Osteocyte (in vitro differentiated cells): Measurements from ENCODE around the gene ACOX3. TPM values are rescaled to one million over a fixed set of nuclear protein-coding genes. Genes with fewer than 3 reads are reported as not detected.

Experiments
- DNase-seq: peaks from one replicate; pipeline ENCODE4 v3.0.0; 2021; ENCODE audit warnings: mixed read lengths; ENCODE audit not compliant: unreplicated experiment; ENCODE audit errors: extremely low spot score
- H3K27ac Mint-ChIP-seq: one replicate; pipeline ENCODE4 v1.8.0; 2021; ENCODE audit warnings: mild to moderate bottlenecking, mixed read lengths; ENCODE audit not compliant: unreplicated experiment
- H3K27me3 Mint-ChIP-seq: one replicate; pipeline ENCODE4 v1.8.0; 2021; ENCODE audit warnings: mixed read lengths; ENCODE audit not compliant: unreplicated experiment
- H3K36me3 Mint-ChIP-seq: one replicate; pipeline ENCODE4 v1.8.0; 2021; ENCODE audit warnings: mixed read lengths; ENCODE audit not compliant: unreplicated experiment
- H3K4me1 Mint-ChIP-seq: one replicate; pipeline ENCODE4 v1.8.0; 2021; ENCODE audit warnings: mixed read lengths; ENCODE audit not compliant: unreplicated experiment
- H3K4me3 Mint-ChIP-seq: one replicate; pipeline ENCODE4 v1.8.0; 2021; ENCODE audit warnings: mild to moderate bottlenecking, moderate library complexity, mixed read lengths; ENCODE audit not compliant: unreplicated experiment
- H3K9me3 Mint-ChIP-seq: one replicate; pipeline ENCODE4 v1.8.0; 2021; ENCODE audit warnings: mixed read lengths; ENCODE audit not compliant: unreplicated experiment
- total RNA-seq: library from RNA; stranded (reverse); gene quantifications from 2 replicates; pipeline ENCODE4 v1.2.1, GENCODE V29; 2021
- TF ChIP-seq, protein P1 (sequence below): fragments of 200-600 bp; sonication (generic); IDR thresholded peaks from 2 replicates; pipeline ENCODE4 v1.5.0; 2021; ENCODE audit warnings: antibody characterized with exemption, mild to moderate bottlenecking, moderate library complexity

ACOX3 gene
- total RNA-seq, 1 donor from 2014 or later: 25.2 TPM

GRCh38 chr4:8392591-8393190, 47.8 kb downstream of the ACOX3 start:
- no peaks in the 10 kb centered on the region for H3K27me3 Mint-ChIP-seq
- TF ChIP-seq, protein P1, sequence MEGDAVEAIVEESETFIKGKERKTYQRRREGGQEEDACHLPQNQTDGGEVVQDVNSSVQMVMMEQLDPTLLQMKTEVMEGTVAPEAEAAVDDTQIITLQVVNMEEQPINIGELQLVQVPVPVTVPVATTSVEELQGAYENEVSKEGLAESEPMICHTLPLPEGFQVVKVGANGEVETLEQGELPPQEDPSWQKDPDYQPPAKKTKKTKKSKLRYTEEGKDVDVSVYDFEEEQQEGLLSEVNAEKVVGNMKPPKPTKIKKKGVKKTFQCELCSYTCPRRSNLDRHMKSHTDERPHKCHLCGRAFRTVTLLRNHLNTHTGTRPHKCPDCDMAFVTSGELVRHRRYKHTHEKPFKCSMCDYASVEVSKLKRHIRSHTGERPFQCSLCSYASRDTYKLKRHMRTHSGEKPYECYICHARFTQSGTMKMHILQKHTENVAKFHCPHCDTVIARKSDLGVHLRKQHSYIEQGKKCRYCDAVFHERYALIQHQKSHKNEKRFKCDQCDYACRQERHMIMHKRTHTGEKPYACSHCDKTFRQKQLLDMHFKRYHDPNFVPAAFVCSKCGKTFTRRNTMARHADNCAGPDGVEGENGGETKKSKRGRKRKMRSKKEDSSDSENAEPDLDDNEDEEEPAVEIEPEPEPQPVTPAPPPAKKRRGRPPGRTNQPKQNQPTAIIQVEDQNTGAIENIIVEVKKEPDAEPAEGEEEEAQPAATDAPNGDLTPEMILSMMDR: no peak
- no peak overlapping the region for H3K4me3 Mint-ChIP-seq
- H3K36me3 Mint-ChIP-seq: peaks cover 18% of the 10 kb centered on the region
- peaks cover 29% of the 10 kb centered on the region for H3K4me1 Mint-ChIP-seq
- no peaks in the 10 kb centered on the region for H3K9me3 Mint-ChIP-seq
- H3K27ac Mint-ChIP-seq: no peak overlapping the region
- DNase-seq: no peak

DNA sequence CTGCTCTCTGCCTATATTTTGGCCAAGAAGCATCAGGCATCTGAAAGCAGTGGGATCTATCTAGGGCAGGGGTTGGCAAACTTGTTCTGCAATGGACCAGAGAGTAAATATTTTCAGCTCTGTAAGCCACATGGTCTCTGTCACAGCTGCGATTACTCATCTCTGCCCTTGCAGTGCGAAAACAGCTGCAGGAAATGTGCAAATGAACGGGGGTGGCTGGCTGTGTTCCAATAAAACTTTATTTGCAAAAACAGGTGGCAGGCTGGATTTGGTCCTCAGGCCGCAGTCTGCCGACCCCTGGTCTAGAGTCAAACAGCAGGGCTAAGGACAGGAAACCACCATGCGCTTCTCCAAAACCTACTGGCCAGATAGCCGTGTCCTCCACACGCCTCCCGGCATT, 48.6 kb downstream of the ACOX3 start:
- H3K27me3 Mint-ChIP-seq: no peaks in the 10 kb centered on the region
- no peak for DNase-seq
- no peaks in the 10 kb centered on the region for H3K9me3 Mint-ChIP-seq
- H3K4me1 Mint-ChIP-seq: peaks cover 29% of the 10 kb centered on the region
- no peak overlapping the region for H3K4me3 Mint-ChIP-seq
- H3K27ac Mint-ChIP-seq: no peak overlapping the region
- TF ChIP-seq, protein P1: no peak
- peaks cover 20% of the 10 kb centered on the region for H3K36me3 Mint-ChIP-seq

DNA sequence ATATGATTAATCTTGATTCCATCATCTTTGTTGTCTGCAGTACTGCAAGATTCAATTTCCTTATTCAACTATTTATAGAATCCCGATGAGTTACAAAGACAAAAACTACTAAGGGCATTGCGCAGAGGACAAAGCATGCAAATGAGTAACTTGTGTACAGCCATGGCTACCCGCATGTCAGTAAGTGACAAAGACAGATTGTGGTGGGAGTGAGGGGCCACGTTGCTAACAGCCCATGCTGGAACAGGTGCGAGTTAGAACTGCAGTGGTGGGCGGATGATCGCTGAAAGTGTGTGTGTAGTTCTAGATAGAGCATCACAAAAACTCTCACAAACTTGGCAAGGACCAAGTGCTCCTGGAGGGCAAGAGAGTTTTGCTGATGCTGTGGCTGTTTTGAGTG, 49.5 kb downstream of the ACOX3 start:
- Mint-ChIP-seq H3K36me3 (peaks cover 17% of the 10 kb centered on the region), H3K4me3 (no peak overlapping the region), H3K9me3 (no peaks in the 10 kb centered on the region), H3K27me3 (no peaks in the 10 kb centered on the region), H3K27ac (no peak overlapping the region), H3K4me1 (peaks cover 29% of the 10 kb centered on the region)
- TF ChIP-seq, protein P1: no peak
- DNase-seq: no peak

DNA sequence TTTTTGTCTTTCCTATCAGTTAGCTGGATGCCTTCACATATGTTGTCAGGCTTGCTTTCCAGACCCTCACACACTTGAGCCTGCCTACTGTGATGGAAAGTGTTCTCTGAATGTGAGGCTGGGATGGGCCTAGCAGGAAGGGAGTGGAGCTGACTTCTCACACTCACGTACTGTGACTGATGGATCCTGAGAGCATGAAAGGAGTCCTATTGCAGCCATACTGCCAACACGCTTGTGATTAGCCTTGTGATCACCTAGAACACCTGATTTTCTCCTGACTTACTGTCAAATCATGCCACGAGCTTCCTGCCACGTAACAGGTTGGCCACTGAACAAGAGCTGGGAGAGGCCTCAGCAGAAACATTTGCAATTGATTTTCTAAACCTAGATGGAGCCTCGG, 49.9 kb downstream of the ACOX3 start:
- DNase-seq: no peak
- H3K27ac Mint-ChIP-seq: no peak overlapping the region
- H3K36me3 Mint-ChIP-seq: peaks cover 20% of the 10 kb centered on the region
- TF ChIP-seq, protein P1: no peak
- H3K4me1 Mint-ChIP-seq: peaks cover 29% of the 10 kb centered on the region
- no peaks in the 10 kb centered on the region for H3K9me3 Mint-ChIP-seq
- H3K27me3 Mint-ChIP-seq: no peaks in the 10 kb centered on the region
- no peak overlapping the region for H3K4me3 Mint-ChIP-seq

DNA sequence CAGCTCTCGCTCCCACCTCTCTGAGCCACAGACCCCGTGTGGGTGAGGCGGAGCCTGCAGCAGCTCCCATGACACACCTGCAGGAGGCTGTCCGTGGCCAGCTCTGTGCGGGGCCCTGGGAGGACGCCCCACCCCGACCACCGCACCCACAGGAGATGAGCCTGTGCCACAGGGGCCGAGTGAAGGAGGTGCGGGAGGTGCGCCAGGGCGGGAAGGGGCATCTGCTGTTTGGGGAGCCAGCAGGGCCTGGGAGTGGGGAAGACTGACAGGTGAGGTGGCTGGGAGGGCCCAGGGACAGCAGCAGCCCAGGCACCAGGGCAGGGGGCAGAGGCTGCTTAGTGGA, 52.0 kb downstream of the ACOX3 start:
- Mint-ChIP-seq H3K36me3 (peaks cover 24% of the 10 kb centered on the region), H3K9me3 (no peaks in the 10 kb centered on the region), H3K4me1 (peaks cover 30% of the 10 kb centered on the region), H3K4me3 (no peak overlapping the region), H3K27me3 (no peaks in the 10 kb centered on the region), H3K27ac (no peak overlapping the region)
- DNase-seq: no peak
- TF ChIP-seq, protein P1: no peak
